Neural progenitor cell (in vitro differentiated cells): Measurements from ENCODE around the gene GNB1.

Experiments
- CTCF ChIP-seq: fragments of 200-600 bp; sonication (generic); IDR thresholded peaks from 2 replicates; pipeline ENCODE4 v1.5.1; 2017; ENCODE audit warnings: antibody characterized with exemption, mild to moderate bottlenecking
- EZH2 ChIP-seq: fragments of 200-600 bp; sonication (generic); IDR thresholded peaks from 2 replicates; pipeline ENCODE4 v1.6.1; 2017; ENCODE audit warnings: antibody characterized with exemption, mild to moderate bottlenecking, moderate library complexity
- EZH2phosphoT487 ChIP-seq: fragments of 200-600 bp; sonication (generic); IDR thresholded peaks from 2 replicates; pipeline ENCODE4 v1.6.1; 2017; ENCODE audit warnings: antibody characterized with exemption

DNA sequence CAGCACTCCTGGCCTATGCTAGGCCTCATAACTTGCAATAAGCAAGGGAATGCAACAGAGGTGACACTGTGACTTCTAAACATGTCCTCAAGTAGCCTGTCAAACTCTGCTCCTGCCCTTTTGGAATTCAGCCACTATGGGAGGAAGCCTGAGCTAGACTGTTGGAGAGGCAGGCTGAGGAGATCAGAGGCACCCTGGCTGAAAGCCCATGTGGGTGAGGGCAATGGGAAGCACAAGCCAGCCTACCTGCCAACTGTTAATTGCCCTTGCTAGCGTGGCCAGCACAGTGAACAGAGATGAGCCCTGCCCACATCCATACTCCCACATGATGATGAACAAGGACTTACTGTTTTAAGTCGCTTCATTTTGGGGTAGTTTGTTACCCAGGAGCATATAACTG is 17.7 kb downstream of the GNB1 start:
- no peak for TF ChIP-seq CTCF
- no peak for TF ChIP-seq EZH2phosphoT487
- TF ChIP-seq EZH2: no peak
